Measurements from ENCODE around the gene AP5Z1.
"Not testable (repeated sequence)": the region's sequence is repeated elsewhere in the genome, so short reads cannot be mapped to it uniquely, and the experiment has no call there.

The AP5Z1 gene

DNA sequence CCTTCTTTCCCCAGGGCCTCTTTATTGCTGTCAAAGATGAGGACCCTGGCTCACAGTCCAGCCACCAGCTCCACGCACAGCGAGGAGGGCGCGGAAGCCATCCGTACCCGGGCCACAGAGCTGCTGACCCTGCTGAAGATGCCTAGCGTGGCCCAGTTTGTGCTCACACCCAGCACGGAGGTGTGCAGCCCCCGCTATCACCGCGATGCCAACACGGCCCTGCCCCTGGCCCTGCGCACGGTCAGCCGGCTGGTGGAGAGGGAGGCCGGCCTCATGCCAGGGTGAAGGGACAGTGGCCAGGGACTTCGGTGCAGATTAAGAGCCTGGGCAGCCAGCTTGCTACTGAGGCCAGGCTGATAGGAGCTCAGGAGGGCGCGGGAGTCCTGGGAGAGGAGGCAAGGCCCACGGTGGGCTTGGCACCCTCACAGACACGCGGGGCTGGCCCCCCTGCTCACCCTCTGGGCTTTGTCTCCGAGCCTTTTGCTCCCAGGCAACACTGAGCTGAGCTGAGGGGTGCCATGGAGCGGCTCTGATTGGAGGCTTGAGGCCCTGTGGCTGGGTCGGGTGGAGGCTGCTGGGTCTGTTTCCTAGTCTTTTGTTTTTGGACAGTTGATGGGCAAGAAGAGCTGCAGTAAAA is 15.8 kb downstream of the AP5Z1 start:
- H3K4me3 ChIP-seq (ENCODE audit: low read depth, low read length) = no peak overlapping the region
- in situ Hi-C loops (cut with HindIII; ENCODE audit: low sequenced_read_pairs) = no loop called here

DNA sequence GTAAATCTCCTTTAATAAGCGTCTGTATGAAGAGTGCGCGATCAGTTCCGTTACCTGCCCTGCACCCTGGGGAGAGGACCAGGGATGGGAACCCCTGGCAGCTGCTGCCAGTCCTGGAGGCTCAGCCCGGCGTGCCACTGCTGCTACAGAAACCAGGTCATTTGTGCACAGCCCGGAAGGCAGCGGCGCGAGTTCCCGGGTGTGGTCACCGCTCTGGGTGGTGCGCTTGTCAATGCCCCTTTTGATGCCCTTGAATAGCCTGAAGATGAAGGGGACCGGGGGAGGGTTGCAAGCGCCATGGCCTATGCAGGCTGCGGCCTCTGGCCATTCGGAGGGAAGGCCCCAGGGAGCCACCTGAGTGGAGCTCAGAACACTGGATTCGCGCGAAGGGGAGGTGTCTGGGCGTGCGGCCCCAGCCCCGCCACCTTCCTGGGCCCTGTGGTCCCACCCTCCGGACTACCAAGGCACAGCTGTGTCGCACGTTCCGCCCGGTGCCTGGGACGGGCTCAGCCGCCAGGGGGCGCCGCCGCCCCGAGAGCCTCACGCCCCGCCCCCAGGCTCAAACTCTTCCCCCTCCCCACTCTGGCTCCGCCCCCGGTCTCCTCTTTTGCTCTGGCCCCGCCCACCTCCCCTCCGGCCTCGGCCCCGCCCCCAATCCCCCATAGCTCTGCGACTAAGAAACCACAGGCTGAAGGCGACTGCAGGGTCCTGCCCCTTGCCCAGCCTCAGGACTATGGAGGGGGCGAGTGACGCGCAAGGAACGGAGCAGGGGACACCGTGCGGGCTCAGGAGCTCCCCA is 16.5 kb downstream of the AP5Z1 start:
- in situ Hi-C loops (cut with HindIII; ENCODE audit: low sequenced_read_pairs) = no loop called here
- TF ChIP-seq, protein P1, sequence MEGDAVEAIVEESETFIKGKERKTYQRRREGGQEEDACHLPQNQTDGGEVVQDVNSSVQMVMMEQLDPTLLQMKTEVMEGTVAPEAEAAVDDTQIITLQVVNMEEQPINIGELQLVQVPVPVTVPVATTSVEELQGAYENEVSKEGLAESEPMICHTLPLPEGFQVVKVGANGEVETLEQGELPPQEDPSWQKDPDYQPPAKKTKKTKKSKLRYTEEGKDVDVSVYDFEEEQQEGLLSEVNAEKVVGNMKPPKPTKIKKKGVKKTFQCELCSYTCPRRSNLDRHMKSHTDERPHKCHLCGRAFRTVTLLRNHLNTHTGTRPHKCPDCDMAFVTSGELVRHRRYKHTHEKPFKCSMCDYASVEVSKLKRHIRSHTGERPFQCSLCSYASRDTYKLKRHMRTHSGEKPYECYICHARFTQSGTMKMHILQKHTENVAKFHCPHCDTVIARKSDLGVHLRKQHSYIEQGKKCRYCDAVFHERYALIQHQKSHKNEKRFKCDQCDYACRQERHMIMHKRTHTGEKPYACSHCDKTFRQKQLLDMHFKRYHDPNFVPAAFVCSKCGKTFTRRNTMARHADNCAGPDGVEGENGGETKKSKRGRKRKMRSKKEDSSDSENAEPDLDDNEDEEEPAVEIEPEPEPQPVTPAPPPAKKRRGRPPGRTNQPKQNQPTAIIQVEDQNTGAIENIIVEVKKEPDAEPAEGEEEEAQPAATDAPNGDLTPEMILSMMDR (IDR thresholded peaks at IDR 0.05; ENCODE audit: low read depth, low read length) = peak; percentile 69
- DNase-seq (ENCODE audit: low read depth, low spot score) = peak; percentile 56
- H3K4me3 ChIP-seq (ENCODE audit: low read depth, low read length) = peak overlapping the region; percentile 26

More for the DNA sequence above, 15.8 kb downstream of the AP5Z1 start:
- TF ChIP-seq, protein P1 (IDR thresholded peaks at IDR 0.05; ENCODE audit: low read depth, low read length) = no peak
- DNase-seq (ENCODE audit: low read depth, low spot score) = no peak

DNA sequence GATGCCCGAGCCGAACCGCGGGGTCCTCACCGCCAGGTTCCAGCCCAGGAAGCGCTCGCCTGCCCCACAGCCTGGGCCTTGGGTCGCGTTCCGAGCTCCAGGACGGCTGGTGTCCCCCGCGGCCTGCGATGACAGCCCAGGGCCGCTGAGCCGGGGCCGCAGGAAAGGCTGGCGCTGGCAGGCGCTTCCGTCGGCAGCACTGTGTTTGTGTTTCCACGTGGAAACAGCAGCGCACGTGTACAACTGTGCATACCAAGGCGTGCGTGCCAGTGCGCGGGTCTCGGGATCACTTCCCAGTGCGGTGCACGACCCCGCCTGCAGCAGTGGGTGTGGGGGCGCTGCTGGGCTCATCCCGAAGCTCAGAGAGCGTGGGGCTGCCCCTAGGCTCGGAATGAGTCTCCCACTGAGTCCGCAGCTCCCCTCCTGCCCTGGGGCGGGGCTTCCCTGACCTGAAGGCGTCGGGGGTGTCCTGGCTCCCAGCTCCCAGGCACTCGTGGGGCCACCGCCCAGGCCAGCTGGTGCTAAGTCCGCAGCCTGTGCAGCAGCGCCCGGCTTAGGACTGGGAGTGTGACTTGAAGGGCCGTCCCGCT is 17.2 kb downstream of the AP5Z1 start:
- peak overlapping the region; percentile 26 for H3K4me3 ChIP-seq (ENCODE audit: low read depth, low read length)
- TF ChIP-seq, protein P1 (IDR thresholded peaks at IDR 0.05; ENCODE audit: low read depth, low read length) = peak; percentile 7
- in situ Hi-C loops (cut with HindIII; ENCODE audit: low sequenced_read_pairs) = no loop called here
- peak; percentile 15 for DNase-seq (ENCODE audit: low read depth, low spot score)

DNA sequence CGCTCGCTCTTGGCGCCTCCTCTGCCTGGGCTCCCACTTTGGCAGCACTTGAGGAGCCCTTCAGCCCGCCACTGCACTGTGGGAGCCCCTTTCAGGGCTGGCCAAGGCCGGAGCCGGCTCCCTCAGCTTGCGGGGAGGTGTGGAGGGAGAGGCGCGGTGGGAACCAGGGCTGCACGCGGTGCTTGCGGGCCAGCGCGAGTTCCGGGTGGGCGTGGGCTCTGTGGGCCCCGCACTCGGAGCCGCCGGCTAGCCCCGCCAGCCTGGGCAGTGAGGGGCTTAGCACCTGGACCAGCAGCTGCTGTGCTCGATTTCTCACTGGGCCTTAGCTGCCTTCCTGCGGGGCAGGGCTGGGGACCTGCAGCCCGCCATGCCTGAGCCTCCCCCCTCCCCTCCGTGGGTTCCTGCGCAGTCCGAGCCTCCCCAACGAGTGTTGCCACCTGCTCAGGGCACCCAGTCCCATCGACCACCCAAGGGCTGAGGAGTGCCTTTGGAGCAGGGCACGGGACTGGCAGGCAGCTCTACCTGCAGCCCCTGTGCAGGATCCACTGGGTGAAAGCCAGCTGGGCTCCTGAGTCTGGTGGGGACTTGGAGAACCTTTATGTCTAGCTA is 18.1 kb downstream of the AP5Z1 start:
- H3K4me3 ChIP-seq (ENCODE audit: low read depth, low read length); DNase-seq (ENCODE audit: low read depth, low spot score); in situ Hi-C loops (cut with HindIII; ENCODE audit: low sequenced_read_pairs): not testable (repeated sequence)

DNA sequence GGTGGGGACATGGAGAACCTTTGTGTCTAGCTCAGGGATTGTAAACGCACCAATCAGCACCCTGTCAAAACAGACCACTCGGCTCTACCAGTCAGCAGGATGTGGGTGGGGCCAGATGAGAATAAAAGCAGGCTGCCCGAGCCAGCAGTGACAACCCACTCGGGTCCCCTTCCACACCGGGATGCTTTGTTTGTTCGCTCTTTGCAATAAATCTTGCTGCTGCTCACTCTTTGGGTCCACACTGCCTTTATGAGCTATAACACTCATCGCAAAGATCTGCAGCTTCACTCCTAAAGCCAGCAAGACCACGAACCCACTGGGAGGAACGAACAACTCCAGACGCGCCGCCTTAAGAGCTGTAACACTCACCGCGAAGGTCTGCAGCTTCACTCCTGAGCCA is 18.7 kb downstream of the AP5Z1 start:
- H3K4me3 ChIP-seq (ENCODE audit: low read depth, low read length); in situ Hi-C loops (cut with HindIII; ENCODE audit: low sequenced_read_pairs): not testable (repeated sequence)
- peak; percentile 17 for DNase-seq (ENCODE audit: low read depth, low spot score)

DNA sequence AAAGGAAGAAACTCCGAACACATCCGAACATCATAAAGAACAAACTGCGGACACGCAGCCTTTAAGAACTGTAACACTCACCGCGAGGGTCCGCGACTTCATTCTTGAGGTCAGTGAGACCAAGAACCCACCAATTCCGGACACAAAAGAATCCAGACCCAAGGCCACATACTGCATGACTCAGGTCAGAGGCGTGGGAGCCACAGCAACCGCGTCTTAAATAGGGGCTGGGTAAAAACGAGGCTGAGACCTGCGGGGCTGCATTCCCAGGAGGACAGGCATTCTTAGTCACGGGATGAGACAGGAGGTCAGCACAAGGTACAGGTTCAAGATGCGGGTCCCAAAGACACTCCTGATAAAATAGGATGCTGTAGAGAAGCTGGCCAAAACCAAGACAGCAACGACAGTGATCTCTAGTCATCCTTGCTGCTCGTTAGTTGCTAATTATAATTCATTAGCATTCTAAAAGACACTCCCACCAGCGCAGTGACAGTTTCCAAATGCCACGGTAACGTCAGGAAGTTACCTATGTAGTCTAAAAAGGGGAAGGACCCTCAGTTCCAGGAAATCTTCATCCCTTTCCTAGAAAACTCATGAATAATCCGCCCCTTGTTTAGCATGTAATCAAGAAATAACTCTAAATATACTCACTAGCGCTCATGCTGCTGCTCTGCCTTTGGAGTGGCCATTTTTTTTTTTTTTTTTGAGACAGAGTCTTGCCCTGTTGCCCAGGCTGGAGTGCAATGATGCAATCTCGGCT is 19.3 kb downstream of the AP5Z1 start:
- peak; percentile 45 for DNase-seq (ENCODE audit: low read depth, low spot score)
- in situ Hi-C loops (cut with HindIII; ENCODE audit: low sequenced_read_pairs) = no loop called here
- TF ChIP-seq, protein P1 (IDR thresholded peaks at IDR 0.05; ENCODE audit: low read depth, low read length) = no peak
- H3K4me3 ChIP-seq (ENCODE audit: low read depth, low read length) = no peak overlapping the region

DNA sequence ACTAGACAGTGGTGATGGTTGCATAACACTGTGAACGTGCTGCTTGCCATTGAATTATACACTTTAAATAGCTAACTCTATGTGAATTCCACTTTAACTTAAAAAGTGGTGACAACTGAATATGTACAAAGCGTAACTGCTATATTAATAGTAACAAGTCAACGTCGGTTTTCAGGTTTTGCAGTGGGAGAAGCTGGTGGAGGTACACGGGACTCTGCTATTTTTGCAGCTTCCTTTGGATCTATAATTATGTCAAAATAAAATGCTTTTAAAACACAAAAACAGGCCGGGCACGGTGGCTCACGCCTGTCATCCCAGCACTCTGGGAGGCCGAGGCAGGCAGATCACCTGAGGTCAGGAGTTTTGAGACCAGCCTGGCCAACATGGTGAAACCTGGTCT is 21.0 kb downstream of the AP5Z1 start:
- H3K4me3 ChIP-seq (ENCODE audit: low read depth, low read length) = no peak overlapping the region
- no peak for DNase-seq (ENCODE audit: low read depth, low spot score)
- in situ Hi-C loops (cut with HindIII; ENCODE audit: low sequenced_read_pairs) = no loop called here
- TF ChIP-seq, protein P1 (IDR thresholded peaks at IDR 0.05; ENCODE audit: low read depth, low read length) = no peak

Measured in astrocyte of the spinal cord (primary cell).